Activated CD4-positive, CD25-positive, alpha-beta regulatory T cell treated with anti-CD3 and anti-CD28 coated beads, Interleukin-2, amount 50 U/mL, for 16 hours (primary cell): ENCODE results near the gene SCYGR5.
"Not testable (repeated sequence)": the region's sequence is repeated elsewhere in the genome, so short reads cannot be mapped to it uniquely, and the experiment has no call there.

Experiments
- DNase-seq: peaks from one replicate; pipeline ENCODE4 v3.0.0-alpha.2; 2020; ENCODE audit warnings: low read depth, low spot score

SCYGR5 gene

GRCh38 chr2:227673620-227674019 is 7.0 kb downstream of the SCYGR5 start:
- not testable (repeated sequence) for DNase-seq

DNA sequence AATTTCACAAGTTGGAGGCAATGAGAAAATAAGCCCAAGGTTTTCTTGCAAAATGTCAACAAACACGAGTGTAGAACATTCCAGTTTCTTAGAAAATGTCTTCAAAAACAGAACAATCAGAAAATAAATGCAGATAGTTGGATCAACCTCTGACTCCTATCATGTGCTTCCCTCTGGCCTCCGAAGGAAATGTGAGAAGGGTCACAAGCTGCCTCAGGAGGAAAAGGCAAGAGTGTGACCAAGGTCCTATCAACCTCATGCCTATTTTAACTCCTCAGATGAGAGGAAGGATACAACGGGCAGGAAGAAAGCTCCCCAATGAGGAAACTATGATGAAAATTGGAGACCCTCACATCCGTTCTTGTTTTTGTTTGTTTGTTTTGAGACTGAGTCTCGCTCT is 7.9 kb downstream of the SCYGR5 start:
- no peak for DNase-seq

DNA sequence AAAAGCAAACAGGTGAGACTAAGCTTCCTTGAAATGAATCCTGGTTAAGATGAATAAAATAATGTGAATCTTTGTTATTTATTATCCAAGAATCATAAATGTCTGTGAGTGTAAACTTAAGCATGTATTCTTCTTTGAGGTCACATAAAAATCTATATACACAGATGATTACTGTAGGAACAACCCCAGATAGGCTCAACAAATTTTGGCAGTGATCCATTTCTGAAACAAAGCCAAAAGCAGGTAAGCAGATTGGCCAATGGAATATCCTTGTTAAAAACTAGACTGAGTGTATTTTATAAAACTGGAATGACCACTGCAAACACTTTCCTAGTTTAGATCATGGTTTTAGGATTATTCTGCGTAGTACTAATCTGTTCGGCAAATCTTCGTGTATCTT is 11.3 kb downstream of the SCYGR5 start:
- no peak for DNase-seq

DNA sequence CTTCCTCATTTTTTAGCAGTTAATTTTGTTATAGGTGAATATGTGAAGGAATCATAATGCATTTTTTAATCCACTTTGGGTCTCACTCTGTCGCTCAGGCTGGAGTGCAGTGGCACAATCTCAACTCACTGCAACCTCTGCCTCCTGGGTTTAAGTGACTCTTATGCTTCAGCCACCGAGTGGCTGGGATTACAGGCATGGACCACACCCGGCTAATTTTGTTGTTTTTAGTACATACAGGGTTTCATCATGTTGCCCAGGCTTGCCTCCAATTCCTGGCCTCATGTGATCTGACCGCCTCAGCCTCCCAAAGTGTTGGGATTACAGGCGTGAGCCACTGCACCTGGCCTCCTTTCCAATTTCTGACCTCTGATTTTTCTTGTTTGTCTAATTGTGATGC is 17.7 kb downstream of the SCYGR5 start:
- no peak for DNase-seq

DNA sequence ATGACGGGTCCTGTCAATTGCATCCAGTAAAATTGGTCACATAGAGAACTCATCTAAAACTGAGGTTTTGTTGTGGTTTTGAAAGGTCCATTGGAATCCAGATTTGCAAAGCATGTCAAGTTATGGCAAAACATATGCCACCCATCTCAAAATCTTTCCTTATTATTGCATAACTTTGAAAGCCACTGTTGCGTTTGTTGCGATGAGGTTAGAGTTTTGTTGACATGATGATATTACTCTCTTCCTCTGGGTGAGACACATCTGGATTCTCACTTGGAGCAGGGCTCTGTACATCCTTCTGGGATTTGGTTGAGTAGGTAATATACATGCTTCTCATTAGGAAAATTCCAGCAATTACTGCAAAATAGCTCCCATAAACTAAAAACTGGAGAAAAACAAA is 20.6 kb downstream of the SCYGR5 start:
- DNase-seq, result no peak

- DNase-seq, result no peak
Observed at GRCh38 chr2:227696990-227697679, 30.5 kb downstream of the SCYGR5 start.

DNA sequence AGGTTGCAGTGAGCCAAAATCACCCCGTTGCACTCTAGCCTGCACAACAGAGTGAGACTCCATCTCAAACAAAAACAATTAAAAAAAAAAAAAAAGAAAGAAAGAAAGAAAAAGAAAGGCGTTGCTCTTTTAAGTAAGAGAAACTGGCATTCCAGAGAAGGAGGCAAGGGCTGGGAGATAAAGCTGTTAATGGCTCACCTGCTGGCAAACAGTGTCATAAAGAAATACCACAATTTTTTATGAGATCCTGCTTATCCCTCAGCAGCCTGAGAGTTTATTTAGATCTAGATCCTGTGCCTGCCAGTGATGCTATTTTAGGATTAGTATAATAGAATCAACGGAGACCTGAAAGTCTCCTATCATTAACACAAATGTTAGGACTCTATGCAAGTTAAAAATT is 35.0 kb downstream of the SCYGR5 start:
- DNase-seq, result no peak

DNA sequence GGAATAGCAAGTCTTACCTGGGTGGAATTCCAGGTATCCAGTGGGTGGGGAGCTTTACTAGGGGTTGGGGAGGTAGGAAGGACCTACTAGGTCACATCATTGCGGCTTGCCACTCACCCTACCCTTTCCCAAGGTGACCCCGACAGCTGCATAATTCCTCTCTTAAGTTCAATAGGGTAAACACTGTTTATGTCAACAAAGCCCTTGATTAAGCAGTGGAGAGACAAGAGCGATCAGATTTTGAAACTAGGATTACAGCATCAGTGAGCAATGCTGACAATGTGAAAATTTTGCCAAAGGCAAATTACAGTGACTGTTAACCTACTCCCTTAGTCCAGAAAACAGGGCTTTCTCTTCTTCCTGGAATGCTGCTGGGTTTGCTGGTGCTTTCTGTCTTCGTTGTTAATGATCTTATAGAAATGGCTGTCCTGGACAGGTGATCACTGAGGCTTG is 36.7 kb downstream of the SCYGR5 start:
- no peak for DNase-seq

DNA sequence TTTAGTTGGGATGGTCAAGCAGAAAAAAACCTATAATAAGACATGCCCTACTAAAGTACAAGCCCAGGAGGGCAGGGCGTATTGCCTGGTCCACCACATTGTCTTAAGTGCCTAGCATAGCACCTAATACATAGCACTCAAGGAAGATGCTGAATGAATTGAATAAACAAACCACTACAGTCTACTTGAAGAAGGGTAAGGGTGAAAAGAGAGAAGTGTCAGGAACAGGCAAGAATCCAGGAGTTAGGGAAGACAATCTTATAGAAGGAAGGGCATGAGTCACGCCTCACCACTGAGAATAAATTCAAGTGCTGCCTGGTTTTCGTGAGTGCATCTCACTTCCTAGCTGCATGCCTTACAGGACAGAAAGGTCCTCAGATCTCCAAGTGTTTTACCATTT is 37.4 kb downstream of the SCYGR5 start:
- no peak for DNase-seq

DNA sequence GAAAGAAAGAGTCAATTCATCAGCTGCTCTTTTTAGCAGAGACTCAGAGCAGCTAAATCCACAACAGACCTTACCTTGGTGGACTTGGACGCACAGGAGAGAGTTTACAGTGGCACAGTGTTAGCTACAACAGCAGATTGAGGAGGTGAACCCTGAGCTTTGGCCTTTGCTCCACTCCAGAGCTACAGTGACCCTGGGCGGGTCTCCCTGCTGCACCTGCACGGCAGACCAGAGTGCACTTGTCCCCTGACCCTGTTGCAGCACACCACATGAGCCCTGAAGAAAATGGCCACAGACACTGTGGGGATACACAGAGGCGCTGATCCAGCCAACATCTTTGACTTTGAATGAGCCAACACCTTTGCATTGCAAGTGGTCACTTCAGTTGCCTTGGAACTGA is 40.3 kb downstream of the SCYGR5 start:
- DNase-seq, result no peak

DNA sequence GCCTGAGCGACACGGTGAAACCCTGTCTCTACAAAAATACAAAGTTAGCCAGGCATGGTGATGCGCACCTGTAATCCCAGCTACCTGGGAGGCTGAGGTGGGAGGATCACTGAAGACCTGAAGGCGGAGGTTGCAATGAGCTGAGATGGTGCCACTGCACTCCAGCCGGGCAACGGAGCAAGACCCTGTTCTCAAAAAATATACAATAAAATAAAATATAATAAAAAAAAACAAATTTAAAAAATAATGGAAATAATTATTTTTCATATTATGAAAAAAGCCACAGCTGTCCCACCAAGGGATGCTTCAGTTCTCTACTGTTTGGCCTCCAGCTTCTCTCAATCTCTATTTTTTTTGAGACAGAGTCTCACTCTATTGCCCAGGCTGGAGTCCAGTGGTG is 40.8 kb downstream of the SCYGR5 start:
- DNase-seq, result no peak

GRCh38 chr2:227710986-227711385 is 44.4 kb downstream of the SCYGR5 start:
- DNase-seq, result no peak

- no peak for DNase-seq
Observed at GRCh38 chr2:227713291-227713690, 46.7 kb downstream of the SCYGR5 start.

DNA sequence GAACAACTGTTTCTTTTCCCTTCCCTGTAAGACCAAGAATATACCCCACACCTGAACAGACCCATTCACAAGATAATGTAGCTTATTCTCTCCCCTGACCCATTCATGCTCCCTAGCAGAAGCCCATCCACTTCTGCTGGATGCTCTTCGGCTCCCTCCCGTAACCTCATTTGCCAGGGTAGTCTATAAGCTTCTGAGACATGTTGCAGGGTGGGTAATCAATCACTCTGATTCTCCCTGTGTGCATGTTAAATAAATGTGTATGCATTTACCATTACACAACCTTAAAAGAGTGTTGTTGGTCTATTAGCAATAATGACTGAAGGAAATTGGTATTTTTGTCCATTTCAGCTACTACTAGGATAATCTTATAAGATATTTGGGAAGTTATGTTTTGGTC is 49.9 kb downstream of the SCYGR5 start:
- DNase-seq, result no peak
